ENCODE results near the gene PPP1R1C.

PPP1R1C gene

DNA sequence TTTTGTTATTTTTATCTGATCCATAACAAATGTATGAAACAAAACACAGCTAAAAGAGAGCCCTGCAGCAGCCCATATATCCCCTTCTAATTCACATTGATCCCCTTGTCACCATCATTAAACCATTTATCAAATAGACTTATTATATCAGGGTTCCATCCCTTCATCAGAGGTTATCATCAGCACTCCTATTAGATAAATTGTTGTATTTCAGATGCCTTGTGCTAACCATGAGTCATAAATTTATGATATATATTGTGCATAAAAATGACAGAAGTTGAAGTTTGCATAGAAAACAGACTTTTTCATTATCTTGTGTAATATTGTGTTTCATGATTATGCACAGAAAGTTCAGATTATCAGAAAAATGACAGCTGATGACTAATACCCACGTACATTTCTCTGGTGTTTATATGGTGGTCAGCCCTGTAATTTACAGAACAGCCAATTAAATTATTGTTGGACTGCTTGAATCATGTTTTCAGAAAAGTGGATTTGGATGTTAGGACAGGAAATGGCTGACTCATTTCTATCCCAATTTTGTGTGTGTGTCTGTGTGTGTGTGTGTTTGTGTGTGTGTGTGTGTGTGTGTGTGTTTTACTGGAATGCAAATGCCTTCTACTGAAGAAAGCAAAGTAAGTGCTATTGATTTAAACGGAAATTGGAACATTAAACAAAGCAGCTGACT, 80.9 kb downstream of the PPP1R1C start:
- no peak for DNase-seq

DNA sequence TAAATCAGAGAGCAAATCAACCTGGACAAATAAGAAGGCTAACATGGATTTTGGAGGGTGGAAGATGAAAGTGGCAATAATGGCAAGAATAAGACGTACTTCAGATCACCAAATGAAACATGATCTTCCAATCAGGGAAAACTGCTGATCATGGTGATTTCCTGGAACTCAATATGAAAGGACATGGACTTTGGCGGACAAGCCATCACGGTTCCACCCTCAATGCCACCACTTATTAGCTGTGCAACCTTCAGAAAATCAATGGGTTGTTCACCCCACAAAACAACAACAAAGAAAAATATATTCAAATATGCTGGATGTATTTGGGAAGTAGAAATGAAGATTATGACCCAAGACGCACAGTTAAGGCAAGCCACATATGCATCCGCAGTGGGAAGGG, 81.7 kb downstream of the PPP1R1C start:
- DNase-seq: no peak

DNA sequence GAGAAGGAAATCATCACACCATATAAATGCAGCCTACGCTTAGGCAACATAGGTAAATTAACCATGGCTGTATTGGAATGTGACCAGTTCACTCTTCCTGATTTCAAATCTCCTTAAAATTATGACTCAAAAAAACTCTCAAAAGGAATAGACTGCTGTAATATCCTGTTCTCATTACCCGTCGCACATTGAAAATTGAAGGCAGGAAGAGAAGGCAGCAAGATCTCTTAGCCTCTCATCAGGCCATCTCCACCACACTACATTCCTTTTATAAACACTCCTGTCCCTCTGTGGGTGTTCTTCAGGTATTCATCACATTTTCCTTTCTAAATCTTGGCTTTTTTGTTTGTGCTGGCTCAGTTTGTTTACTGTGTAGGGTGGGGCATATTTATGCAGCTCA, 83.2 kb downstream of the PPP1R1C start:
- no peak for DNase-seq

DNA sequence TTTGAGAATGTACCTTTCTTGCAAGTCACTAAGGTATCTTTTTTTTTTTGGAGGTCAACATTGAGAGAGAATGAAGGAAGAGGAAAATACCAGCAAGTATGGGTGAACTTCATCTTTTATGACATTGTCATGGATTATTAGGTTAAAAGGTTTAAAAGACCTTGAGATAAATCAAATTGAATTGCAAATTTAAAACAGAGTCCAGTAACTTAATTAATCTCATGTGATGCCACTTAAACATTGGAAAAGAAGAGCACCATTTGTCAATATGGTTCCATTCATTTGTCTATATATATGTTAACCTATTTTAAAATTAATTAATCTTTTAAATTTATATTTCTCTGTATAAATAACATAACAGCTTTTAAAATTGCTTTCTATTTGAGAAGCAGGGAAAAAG, 83.8 kb downstream of the PPP1R1C start:
- no peak for DNase-seq

DNA sequence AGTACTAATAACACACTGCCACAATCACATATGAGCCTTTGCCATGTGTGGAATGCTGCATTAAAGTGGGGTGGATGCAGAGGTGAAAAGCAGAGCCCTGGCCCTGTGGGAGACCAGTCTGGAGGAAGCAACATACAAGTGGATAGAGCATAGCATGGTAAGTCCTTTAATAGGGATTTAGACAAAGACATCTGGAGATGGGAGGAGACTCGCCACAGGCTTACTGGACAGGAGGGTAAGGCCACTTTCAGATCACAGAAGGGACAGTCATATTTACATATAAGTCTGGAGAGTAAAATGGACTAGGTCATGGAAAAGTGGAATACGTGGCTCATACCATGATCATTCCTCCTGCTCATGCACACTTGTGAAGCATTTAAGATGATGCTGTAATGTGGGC, 84.3 kb downstream of the PPP1R1C start:
- no peak for DNase-seq

DNA sequence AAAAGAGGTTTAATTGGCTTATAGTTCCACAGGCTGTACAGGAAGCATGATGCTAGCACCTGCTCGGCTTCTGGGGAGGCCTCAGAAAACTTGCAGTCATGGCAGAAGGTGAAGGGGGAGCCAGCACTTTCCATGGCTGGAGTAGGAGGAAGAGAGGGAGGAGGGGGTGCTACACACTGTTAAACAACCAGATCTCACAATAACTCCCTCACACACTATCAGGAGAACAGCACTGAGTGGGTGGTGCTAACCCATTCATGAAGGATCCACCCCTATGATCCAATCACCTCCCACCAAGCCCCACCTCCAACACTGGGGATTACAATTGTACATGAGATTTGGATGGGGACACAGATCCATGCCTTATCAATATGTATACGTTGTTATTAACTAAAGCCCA, 85.1 kb downstream of the PPP1R1C start:
- no peak for DNase-seq

DNA sequence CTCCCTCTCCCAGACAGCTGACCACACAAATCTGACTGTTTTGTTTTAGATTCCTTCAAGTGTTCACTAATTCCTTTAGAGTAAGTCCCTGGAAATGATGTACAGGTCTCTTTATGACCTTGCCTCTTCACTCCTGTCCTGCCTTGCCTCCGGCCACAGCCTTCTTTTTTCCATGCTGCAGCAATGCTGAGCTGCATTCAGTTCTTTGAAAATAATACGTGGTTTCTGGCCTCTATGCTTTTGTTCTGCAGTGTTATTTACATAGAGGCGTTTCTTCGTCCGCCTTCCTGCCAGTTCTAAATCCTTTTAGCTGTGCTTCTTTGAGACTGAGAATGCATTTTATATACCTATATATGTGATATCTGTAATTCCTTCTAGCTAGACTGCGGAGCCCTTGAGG, 87.2 kb downstream of the PPP1R1C start:
- DNase-seq: no peak

DNA sequence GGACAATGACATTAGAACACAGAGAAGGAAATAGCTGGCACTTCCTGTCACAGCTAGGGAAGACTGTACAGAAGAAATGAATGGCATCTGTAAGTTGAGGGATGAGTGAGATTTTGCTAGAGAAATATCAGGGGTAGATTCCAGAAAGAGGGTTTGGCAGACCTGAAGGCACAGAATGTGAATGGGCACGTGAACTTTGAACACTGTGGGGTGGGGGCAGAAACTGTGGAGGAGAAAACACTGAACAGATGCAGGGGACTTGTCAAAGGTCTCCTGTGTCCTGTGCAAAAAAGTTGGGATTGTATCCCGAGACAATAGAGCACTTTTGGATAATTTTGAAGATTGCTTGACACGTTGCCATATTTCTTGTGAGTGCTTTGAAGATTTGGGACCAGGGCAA, 88.0 kb downstream of the PPP1R1C start:
- no peak for DNase-seq

DNA sequence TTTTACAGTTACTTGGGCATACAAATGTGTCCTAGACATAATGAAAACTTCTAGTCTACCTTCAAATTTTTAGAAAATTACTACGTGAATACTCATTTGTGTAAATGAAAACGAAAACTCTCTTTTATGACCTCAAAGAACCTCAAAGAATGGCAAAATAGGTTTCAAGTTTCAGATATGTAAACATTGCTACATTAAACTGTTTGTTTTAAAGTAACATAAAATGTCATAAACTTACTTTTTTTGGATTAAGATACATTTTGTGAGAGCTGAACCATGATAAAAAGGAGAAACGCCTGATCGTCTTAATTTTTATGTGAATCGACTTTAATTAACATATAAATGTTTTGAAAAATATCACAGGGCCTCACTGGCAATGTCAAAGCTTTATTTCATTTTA, 91.4 kb downstream of the PPP1R1C start:
- no peak for DNase-seq

DNA sequence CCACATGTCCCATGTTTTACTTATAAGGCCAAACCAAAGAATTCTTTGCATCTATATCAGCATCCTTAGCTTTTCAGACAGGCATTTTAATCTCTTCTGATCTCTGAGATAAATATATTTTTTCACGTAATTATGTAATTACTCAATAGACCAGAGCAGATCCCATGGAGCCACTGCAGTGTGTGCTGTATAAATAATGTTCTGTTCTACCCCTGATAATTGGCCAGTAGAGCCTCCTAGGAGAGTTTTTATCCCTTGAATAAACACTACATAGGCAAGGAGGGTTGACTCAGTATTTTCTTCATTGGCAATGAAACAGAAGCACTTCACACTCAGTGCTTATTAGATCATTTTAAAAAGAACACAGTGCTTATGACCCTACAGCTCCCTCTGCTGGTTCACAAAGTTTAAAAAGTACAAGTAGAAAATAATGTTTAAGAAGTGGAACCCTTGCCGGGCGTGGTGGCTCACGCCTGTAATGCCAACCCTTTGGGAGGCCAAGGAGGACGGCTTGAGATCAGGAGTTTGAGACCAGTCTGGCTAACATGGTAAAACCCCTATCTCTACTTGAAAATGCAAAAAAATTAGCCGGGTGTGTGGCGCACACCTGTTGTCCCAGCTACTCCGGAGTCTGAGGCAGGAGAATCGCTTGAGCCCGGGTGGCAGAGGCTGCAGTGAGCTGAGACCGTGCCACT, 91.9 kb downstream of the PPP1R1C start:
- peak; percentile 81 for DNase-seq

DNA sequence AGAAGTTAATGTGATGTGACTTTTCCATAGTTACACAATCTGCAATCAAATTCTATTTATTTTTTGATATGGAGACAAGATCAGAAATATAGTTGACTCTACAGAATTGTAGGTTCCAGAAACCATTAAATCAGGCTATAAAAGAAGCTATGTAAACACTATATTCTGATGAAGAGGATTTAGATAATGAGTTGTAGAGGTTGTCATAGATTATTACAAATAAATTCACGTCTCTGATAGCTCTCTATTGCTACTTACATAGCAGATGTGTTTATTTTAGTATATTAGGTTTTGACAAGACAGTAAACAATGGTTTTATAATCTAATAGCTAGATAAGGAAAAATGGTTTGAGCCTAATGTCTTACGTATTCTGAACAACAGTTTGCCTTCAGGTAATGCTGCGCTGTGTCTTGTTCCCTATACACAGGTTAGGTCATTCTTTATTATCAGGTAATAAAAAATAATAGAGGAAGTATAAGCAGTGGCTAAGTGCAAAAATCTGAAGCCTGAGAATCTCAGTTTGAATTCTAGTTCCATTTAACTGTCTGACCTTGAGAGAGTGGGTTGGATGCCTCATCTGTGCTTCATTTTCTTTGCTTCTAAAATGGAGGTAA, 93.4 kb downstream of the PPP1R1C start:
- DNase-seq: peak; percentile 65

DNA sequence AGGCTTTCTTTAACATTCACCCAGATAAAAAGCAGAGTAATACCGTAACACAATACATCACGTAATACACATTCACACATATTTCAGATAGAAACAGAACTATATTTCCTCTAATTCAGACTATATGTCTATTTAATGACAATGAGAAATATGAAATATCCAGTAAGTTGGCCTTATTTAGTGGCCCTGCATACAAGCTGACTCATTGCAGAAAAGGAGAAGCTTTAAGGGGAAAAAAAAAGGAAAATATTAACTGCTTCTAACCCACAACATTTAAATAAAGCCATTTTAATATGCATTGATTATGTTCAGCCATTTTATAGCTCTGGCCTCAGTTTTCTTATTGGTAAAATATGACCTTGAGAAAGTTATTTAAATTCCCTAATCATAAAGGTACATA, 94.8 kb downstream of the PPP1R1C start:
- no peak for DNase-seq

DNA sequence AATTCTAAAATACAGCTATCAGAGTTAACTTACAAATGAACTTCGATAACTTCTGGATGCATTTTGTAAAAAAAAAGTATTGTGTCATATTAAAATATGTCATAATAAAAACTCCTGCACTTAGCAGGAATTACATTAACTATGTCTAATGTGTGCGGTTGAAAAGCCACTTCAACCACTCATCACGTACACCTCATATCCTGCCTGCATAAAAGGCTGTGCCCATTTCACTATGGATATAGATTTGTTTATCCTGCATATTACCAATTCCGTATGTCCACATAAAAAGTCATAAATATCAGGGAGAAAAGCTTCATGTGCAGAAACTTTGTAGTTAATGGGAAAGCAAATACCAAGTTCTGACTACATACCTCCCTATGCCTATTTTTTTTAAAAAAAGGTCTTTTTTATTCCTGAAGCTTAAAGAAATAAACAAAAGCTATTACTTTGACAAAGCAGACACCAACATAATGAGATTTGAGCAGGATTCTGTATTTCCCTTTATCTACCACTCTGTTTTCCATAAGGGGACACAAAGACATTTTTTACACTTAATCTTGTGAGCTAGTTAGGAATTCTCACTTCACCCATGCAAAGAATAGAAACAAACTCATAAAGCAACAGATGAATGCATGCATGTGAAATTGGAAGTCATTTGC, 96.1 kb downstream of the PPP1R1C start:
- DNase-seq: no peak

DNA sequence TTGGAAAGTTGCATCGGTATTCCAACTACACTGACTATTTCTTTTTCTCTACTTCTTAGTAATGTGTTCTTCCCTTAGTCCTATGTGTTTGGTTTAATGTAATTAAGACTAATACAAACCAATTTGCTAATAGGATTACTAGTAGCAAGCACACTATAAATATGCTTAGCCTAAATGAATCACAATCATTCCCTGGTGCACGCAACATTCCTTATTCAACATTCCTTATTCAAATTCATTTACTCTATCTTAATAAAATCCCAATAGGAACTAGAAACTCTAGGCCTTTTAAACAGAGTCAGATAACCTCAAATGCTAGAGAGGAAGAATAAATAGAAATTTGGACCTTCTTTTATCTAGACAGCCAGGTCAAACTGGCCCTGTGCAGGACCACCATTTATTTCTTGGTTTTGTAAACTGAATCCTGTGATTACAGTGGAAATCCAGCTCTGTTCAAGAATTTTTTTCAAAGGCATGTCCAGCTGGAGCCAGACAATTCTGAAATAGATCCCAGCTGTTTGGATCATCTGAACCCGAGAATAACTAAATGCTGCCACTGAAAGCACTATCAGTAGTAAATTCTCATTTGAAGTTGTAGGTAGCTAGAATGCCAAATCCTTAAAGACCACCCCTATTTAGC, 103.1 kb downstream of the PPP1R1C start:
- DNase-seq: no peak

DNA sequence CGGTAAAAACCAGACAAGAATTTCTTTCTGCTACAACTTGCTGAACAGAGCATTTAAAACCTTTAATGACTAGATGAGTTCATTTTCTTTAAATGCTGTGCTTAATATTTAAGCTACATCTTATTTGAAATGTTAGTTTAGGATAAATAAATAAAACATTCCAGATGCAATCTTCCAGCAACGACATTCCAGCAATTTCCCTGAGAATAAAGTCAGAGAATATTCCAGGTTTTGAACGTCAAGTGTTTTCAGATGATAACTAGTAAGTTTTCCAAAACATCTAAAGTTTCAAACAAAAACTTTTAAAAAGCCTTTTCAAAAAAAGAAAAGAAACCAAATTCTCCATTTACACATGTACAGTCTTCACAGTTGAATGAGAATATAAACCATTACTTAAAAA, 104.8 kb downstream of the PPP1R1C start:
- DNase-seq: no peak

DNA sequence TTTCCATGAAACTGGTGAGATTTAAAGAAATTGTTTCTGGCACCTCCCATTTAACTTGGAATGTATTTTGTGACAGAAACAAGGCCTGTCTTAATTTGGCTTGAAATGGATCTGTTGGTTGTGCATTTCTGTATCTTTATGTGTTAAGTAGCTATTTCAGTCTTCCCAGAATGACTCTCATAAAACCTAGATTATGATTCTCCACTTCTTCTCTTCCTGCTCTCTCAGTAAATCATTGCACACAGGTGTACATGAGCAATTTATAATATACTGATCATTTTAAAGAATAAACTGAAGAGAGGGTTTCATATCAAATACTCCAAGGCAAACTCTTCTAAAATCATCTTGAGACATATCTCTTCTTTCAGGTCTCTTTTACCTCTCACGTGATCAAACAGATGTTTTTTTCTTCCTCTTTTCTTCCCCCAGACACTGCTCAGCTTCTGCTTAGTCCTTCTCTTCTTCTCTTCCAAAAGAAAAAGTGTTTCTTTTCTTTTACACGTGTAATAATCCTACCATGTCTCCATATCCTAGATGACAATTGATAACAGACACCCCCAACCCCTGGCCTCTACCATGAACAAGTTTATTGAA, 112.0 kb downstream of the PPP1R1C start:
- DNase-seq: no peak

DNA sequence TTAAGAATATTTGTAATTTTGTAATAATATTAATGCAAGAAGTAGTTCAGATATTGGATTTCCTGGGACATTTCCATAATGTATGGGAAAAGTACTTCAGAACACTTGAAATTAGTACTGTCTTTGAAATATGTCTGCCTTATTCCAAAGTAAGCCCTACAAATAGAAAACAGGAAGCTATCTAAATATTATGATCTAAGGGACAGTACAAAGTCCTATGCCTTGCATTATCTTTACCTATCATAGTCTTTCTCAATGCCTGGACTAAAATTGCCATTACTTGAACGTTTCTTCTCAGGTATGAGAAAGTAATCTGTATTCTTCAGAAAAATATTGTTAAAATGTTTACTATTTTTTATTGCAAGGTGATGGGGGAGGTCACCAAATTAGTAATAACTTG, 113.0 kb downstream of the PPP1R1C start:
- no peak for DNase-seq

DNA sequence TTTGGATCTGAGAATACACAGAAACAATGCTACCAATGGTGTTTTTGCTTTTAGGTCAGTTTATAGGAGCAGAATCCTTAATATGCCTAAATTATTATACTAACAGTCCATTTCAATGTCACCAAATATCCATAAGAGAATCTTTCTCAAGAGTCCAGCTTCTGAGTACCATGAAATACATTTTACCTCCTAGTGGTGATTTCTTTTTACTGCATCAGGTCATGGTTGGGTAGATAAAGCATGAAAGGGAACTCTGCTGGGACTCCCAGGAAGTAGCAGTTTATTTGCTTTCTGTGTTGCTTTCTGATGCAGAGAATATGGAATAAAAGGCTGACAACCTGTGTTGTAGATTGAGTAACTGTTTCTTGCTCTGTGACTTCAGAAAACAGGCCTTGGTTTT, 115.6 kb downstream of the PPP1R1C start:
- no peak for DNase-seq

DNA sequence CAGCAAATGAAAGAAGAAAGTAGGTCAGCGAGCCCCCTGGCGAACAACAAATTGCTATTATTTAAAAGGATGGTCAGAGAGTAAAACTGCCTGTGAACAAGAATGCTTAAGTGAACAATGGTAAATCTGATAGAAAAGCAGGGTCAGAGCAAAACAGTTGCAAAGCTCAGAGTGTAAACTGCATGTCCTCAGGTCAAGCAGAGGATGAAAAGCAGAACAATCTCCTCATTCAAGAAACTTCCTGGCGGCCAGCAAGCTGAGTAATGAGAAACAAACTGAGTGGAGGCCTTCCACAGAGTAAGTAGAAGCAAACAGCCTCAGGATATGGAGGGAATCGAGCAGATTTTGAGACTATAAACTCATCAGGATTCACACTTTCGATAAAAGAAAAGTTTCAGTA, 117.9 kb downstream of the PPP1R1C start:
- no peak for DNase-seq

DNA sequence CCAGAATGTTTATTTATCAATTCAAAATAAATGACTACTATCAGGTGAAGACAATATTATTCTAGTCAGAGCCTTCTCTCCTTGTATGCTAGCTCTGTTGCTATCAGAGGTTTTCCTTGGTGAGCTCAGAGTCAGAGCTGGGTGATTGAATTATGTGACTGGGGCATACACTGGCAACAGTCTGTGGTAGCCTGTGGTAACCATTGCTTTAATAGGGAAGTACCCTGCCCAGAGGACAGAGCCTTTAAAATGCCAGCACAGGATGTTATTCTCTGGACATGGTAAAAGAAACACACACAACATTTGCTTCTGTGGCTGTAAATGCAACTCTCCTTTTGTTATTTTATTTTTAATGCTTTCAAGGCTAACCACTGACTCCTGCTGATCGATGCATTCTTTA, 124.7 kb downstream of the PPP1R1C start:
- no peak for DNase-seq

DNA sequence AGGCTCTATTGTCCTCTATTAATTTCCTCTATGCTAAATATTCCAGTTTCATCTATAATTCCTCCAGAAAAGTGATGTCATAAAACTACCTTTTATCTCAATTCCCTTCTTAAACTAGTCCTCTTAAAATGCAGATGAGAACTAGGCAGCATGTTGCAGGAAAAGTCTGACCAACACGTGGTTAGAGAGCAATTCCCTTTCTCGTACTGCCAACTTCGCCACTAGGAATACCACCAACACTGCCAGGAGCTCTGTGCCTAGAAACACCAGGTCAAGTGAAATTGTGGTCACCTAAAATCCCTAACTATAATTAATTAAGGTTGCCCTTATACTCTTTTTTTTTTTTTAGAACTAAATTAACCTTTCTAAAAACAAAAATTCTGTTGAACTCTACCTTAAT, 127.7 kb downstream of the PPP1R1C start:
- DNase-seq: no peak

DNA sequence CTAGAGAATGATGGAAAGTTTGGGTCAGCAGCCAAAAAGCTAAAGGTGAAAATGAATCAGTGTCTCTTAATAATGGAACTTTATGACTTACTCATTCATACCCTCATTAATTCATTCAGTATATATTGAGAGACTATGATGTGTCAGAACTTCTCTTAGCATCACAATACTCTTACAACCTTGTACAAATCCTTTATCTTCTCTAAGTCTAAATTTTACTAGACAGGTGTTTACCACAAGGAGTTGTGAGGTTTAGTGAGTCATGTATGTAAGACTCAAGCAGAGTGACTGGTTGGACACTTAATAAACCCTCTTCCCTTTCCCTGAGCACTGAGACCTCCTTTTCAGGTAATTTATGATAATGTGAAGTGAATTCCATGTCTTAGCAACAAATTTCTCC, 129.6 kb downstream of the PPP1R1C start:
- no peak for DNase-seq

DNA sequence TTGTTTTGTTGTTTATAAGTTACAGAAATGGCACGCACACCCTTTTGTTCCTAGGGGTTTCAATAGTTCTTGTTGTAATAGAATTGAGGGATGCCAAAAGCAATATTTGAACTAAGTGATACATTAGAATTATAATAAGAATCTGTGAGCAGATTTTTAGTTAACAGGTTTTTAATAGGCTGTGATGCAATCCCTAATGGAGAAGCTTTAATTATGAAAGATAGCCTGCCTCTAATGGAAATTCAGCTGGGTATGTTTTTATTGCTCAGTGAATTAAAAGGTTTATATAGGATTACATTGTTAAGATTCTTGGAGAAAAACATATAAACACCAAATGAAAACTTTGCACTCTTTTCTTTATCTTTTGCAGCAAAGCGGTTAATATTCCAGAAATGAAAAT, 131.1 kb downstream of the PPP1R1C start:
- DNase-seq: no peak

Data from NCI-H1092 treated with DMSO at 0.1 percent for 48 hours (cell line).